MV-4-11 (cell line): Measurements from ENCODE around the gene URM1.
"Not testable (repeated sequence)": the region's sequence is repeated elsewhere in the genome, so short reads cannot be mapped to it uniquely, and the experiment has no call there.

ENCODE experiments used
- DNase-seq: peaks from one replicate; lab custom pipeline; 2025; lab: John Stamatoyannopoulos, UW

URM1 gene

GRCh38 chr9:128409450-128409849 is 38.3 kb downstream of the URM1 start:
- DNase-seq = no peak

- no peak for DNase-seq
Observed at GRCh38 chr9:128409978-128410377, 38.8 kb downstream of the URM1 start.

DNA sequence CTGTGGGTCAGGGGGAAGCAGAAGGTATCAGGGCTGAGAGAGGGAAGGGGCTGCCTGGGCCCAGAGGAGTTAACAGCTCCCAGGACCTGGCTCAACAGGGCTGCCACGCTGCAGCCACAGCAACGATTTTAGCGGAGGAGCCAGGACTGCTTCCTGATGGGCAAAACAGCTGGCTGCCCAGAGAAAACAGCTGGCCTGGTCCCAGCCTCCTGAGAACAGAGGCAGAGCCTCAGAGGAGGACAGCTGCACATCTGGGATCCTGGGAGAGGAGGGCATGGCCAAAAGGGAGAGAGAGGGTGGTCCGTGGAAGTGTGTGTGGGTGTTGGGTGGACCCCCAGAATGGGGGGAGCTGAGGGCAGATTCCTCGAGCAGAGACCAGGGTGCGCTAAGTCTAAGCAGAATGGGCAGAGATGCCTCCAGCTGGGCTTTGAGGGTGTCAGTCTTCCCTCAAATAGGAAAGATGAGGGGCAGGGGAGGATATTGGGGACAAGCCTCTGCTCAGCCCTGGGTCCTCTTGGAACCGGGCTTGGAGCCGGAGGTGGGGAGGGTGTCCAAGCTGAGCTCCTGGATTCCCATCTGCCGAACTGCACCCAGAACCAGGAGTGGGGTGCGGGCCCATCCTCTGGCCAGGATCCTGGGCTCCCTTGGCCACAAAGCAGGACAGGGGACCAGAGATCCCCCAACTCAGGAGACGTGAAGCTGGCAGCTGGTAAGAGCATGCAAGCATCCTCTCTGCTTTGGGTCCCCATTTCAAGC is 40.4 kb downstream of the URM1 start:
- no peak for DNase-seq

DNA sequence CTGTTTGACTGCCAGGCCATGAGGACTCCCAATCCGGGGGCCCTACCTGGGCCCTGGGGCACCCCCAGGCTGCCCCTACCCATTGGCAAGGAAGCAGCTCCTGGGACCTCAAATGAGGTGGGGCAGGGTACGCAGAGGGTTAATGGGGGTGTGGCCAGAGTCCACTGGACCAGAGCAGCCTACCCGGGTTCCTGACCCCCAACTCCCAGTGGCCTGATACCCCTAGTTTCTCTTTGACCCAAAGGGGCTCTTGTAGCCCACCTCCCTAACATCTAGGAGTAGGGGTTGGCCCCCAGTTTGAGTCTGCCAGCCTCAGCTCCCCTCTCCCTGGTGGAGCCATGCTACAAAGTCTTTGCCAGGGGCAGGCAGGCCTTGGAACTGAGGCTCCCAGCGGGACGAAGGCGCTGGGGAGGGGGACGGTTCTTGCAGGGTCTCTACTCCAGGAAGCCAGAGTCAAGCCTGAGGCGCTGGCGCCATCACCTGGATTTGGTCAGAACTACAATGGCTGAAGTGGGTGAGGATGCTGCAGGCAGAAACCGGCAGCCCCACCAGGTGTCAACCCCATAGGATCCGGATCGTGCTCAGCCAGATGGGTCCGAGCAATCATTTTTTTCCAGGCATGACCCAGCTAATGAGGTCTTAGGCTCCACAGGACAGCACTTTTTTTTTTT is 41.1 kb downstream of the URM1 start:
- peak; percentile 4 for DNase-seq

- DNase-seq = not testable (repeated sequence)
Observed at GRCh38 chr9:128413728-128414127, 42.6 kb downstream of the URM1 start.

- no peak for DNase-seq
Observed at GRCh38 chr9:128414461-128414860, 43.3 kb downstream of the URM1 start.

- DNase-seq = no peak
Observed at GRCh38 chr9:128415281-128415680, 44.1 kb downstream of the URM1 start.

GRCh38 chr9:128416014-128416413 is 44.8 kb downstream of the URM1 start:
- no peak for DNase-seq

DNA sequence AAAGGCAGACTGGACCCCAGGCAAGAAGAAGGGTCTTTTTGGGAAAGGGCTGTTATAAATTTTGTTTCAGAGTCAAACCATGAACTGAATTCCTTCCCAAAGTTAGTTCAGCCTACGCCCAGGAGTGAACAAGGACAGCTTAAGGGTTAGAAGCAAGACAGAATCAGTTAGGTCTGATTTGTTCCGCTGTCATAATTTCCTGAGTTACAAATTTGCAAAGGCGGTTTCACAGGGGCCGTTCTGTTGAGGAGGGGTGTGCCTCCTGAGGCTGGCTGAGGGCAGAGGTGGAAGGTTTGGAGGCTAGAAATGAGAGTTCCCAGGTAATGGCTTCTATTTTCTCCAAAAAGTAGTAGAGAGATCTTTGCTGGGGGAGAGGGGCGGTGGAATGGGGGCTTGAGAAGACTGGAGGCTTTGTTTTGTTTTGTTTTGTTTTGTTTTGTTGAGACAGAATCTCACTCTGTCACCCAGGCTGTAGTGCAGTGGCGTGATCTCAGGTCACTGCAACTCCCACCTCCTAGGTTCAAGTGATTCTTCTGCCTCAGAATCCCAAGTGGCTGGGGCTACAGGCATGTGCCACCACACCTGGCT is 45.4 kb downstream of the URM1 start:
- DNase-seq = no peak

- no peak for DNase-seq
Observed at GRCh38 chr9:128419061-128419925, 48.1 kb downstream of the URM1 start.

- peak; percentile 63 for DNase-seq
Observed at GRCh38 chr9:128420060-128420650, 49.0 kb downstream of the URM1 start.

DNA sequence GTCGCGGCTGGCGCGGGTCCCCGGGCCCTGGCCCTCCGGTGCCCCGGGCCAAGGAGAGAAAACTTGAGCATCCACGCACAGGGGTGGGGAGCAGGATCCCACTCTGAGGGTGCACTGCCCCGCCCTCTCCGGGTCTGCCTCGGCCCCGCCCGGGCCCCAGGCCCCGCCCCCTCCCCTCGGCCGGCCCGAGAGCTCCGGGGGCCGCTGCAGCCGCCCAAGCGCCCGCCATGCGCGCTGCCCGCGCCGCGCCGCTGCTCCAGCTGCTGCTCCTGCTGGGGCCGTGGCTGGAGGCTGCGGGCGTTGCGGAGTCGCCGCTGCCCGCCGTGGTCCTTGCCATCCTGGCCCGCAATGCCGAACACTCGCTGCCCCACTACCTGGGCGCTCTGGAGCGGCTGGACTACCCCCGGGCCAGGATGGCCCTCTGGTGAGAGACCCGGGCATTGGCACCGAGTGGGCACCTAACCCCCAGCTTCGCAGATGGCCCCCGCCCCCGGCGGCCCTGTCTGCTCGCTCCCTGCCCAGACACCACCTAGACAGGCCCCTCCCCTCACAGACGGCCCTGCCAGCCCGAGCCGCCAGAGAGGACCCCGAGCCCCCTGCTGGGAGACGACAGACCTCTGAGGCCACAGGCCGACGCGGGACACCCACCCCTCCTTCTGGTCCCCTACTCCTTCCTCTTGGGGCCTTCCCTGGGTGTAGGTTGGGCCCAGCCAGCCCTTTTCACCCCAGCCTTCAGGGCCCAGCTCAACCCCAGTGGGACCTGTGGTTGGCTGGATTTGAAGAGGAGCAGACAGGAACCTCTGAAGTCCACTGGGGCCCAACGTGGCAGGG is 49.7 kb downstream of the URM1 start, which contains the start of gene CERCAM:
Gene CERCAM (plus strand): TSS at position 207 of the 831 bp plus-strand sequence. CDS start 21 bp downstream, at position 228.
- DNase-seq = peak; percentile 35

DNA sequence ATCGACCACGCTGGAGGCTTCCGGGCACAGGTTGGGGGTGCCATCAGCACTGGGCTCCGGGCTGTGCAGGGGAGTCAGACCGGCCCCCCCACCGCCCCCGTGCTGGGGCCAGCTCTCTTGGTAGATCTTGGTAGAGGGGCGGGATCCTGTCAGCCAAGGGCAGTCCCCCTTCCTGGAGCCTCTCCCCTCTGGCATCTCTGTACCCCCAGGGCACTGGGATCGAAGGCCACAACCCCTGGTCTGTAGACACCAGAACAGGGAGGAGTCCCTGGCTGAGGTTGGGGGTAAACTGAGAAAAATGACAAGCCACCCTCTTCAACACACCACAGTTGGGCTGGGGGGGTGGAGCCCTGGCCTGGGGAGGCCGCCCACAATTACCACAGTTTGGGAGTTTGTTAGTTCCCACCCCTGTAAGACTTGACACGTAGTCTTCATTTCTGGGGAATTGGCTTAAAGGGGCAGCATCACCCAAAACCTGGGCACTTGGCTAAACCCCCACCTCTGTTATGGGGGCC is 50.4 kb downstream of the URM1 start:
- DNase-seq = peak; percentile 44

- DNase-seq = not testable (repeated sequence)
Observed at GRCh38 chr9:128422022-128422782, 51.0 kb downstream of the URM1 start.

DNA sequence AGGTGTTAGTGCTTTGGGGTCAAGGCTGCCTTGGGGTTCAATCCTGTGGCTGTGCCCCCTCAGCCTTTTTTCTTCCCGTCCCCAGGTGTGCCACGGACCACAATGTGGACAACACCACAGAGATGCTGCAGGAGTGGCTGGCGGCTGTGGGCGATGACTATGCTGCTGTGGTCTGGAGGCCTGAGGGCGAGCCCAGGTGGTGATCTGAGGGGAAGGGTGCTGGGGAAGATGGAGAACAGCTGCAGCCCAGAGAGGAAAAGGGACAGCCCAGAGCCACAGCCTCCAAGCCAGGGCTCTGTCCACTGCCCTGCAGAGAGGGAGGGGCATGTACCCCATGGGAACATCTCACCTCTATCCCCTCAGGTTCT is 51.6 kb downstream of the URM1 start:
- no peak for DNase-seq

GRCh38 chr9:128423356-128423755 is 52.2 kb downstream of the URM1 start:
- DNase-seq = not testable (repeated sequence)

DNA sequence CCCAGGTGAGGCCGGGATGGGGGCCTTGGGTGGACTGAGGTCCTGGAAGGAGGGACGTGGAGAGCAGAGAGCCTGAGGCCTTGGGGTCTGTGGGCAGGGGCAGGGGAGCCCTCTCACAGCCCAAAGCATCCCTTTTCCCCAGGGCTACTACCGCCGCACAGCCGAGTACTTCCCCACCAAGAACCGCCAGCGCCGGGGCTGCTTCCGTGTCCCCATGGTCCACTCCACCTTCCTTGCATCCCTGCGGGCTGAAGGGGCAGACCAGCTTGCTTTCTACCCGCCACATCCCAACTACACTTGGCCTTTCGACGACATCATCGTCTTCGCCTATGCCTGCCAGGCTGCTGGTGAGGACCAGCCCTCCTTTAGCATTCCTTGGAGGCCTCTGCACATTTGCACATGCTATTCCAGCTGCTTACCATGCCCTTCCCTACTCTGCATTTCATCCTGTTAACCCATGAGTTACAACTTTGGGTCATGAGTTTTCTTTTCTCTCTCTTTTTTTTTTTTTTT is 53.1 kb downstream of the URM1 start:
- DNase-seq = no peak

DNA sequence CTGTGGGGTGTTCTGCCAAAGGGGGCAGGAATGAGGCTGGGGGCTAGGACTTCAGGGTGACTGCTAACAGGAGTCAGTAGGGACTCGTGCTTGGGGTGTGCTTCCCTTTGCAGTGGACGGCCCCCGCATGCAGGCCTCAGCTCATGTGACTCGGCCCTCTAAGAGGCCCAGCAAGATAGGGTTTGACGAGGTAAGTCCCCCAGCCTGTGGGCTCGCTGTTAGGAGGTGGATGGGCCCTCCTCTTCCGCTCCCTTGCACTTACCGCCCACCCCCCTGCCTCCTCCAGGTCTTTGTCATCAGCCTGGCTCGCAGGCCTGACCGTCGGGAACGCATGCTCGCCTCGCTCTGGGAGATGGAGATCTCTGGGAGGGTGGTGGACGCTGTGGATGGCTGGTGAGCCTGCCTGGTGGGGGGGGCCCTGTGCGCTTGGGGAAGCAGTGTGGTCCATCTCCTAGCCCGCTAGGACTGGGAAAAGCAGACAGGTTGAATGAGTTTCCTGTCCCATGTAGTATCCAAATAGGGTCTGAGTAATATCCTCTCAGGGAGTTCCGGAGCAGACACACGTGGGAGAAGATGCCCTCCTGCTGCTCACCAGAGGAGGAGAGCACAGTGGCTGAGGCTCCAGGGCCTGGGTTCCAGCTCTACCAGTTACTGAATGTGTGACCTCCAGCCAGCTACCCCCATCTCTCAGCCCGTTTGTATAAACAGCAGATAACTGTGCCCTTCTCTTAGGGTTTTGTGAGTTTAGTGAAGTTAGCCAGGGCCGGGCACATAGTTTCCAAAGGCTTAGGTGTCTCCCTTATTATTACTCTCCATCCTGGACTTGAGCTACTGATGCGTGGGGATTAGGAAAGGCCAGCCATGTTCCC is 57.7 kb downstream of the URM1 start:
- DNase-seq = no peak
